Coronary artery (tissue), 2 donors: ENCODE results near the gene CCDC30.

Source experiments
- DNase-seq: peaks from one replicate; pipeline ENCODE4 v3.0.0-alpha.2; 2017; ENCODE audit warnings: low spot score
- H3K27ac ChIP-seq, 2 donors: fragments of 200-600 bp; sonication (generic); one replicate each; pipeline ENCODE4 v1.5.1; 2016 to 2019
- H3K4me3 ChIP-seq: fragments of 200-600 bp; sonication (generic); 2 replicates; pipeline ENCODE4 v1.5.1; 2016; ENCODE audit warnings: mild to moderate bottlenecking, moderate library complexity
- TF ChIP-seq, protein P1 (sequence below): fragments of 200-600 bp; sonication (generic); IDR thresholded peaks from one replicate; pipeline ENCODE4 v1.5.1; 2019; ENCODE audit warnings: antibody characterized with exemption

Gene CCDC30

GRCh38 chr1:42420911-42421585 lies 42.0 kb upstream of the CCDC30 start:
- no peak overlapping the region for H3K4me3 ChIP-seq
- H3K27ac ChIP-seq: no peak overlapping the region
- TF ChIP-seq, protein P1, sequence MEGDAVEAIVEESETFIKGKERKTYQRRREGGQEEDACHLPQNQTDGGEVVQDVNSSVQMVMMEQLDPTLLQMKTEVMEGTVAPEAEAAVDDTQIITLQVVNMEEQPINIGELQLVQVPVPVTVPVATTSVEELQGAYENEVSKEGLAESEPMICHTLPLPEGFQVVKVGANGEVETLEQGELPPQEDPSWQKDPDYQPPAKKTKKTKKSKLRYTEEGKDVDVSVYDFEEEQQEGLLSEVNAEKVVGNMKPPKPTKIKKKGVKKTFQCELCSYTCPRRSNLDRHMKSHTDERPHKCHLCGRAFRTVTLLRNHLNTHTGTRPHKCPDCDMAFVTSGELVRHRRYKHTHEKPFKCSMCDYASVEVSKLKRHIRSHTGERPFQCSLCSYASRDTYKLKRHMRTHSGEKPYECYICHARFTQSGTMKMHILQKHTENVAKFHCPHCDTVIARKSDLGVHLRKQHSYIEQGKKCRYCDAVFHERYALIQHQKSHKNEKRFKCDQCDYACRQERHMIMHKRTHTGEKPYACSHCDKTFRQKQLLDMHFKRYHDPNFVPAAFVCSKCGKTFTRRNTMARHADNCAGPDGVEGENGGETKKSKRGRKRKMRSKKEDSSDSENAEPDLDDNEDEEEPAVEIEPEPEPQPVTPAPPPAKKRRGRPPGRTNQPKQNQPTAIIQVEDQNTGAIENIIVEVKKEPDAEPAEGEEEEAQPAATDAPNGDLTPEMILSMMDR: no peak
- no peak for DNase-seq

- Histone ChIP-seq H3K27ac (no peak overlapping the region), H3K4me3 (no peak overlapping the region)
- DNase-seq: no peak
- TF ChIP-seq, protein P1: no peak
Observed at GRCh38 chr1:42422737-42423136, 40.3 kb upstream of the CCDC30 start.

- DNase-seq: no peak
- TF ChIP-seq, protein P1: no peak
Observed at GRCh38 chr1:42423681-42424080, 39.4 kb upstream of the CCDC30 start.

GRCh38 chr1:42424201-42424600 lies 38.9 kb upstream of the CCDC30 start:
- no peak overlapping the region for H3K27ac ChIP-seq
- TF ChIP-seq, protein P1: no peak
- no peak overlapping the region for H3K4me3 ChIP-seq
- DNase-seq: no peak

More at GRCh38 chr1:42423681-42424080, 39.4 kb upstream of the CCDC30 start:
- Histone ChIP-seq H3K27ac (no peak overlapping the region), H3K4me3 (no peak overlapping the region)

- H3K27ac ChIP-seq: no peak overlapping the region
- DNase-seq: no peak
- TF ChIP-seq, protein P1: no peak
- no peak overlapping the region for H3K4me3 ChIP-seq
Observed at GRCh38 chr1:42427240-42427639, 35.8 kb upstream of the CCDC30 start.

GRCh38 chr1:42429603-42430002 lies 33.5 kb upstream of the CCDC30 start:
- TF ChIP-seq, protein P1: no peak
- Histone ChIP-seq H3K4me3 (no peak overlapping the region), H3K27ac (no peak overlapping the region)
- no peak for DNase-seq

DNA sequence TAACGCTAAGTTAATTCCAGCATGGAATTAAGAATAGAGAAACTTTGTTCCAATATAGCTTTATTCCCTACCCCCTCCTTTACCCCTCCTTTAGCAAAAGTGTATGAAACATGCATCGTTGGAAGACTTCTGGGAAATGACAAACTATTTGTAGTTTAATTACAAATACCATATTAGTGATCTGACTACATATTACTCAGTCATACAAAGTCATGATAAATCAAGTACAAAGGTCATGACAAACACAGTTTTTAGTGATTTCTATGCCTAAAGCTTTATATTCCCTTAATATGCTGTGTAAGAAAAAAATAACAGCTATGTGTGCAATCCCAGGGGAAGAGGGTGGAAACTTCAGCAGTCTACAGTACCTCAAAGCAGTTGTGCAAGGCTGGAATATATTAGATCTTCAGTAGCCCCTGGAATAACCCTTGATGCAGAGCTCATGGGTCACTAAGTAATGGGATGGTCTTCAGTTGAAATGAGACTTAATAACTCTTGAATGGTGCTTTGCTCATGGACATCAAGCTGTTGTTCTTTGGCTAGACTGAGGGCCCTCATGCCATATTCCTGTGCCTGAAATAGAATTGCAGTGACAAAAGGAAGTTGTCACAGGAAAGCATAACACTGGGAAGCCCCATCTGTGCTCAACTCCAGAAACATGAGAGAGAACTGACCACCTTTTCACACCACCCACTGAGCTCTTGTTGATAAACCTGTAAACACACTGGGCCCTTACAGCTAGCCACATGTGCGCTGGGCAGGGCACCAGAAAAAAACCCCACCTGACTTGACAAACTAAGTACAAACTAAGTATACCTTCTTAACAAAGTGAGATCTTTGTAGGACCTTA lies 32.6 kb upstream of the CCDC30 start:
- Histone ChIP-seq H3K4me3 (no peak overlapping the region), H3K27ac (no peak overlapping the region)
- no peak for DNase-seq
- TF ChIP-seq, protein P1: no peak
